IMR-90 (cell line): ENCODE data around the gene AUTS2. TPM values are rescaled to one million over a fixed set of nuclear protein-coding genes. Genes with fewer than 3 reads are reported as not detected.

Experiments
- ATAC-seq: fragments of 200-7000 bp; cut with Tn5 transposase; 2 replicates; pipeline ENCODE4 v1.9.1; 2020; ENCODE audit warnings: low read depth, mild to moderate bottlenecking, moderate library complexity
- BruUV-seq: library from RNA; stranded (reverse); fragments of 400-500 nt; replicated peaks from 2 replicates; lab custom pipeline; 2021; lab: Mats Ljungman, UMichigan
- CTCF ChIA-PET: fragments of 300-600 bp; formaldehyde crosslinking; extraction: SDS; loops from one replicate; lab custom pipeline; 2021; ENCODE audit warnings: antibody characterized with exemption; lab: Yijun Ruan, JAX
- POLR2A ChIA-PET: fragments of 300-600 bp; sonication (Branson Sonifier 250); formaldehyde crosslinking; loops from one replicate; lab custom pipeline; 2022; ENCODE audit warnings: antibody characterized with exemption; ENCODE audit not compliant: unreplicated experiment; lab: Charles Lee
- DNase-seq: peaks from one replicate; pipeline ENCODE4 v3.0.0; 2013
- H2AFZ ChIP-seq: replicated peaks from 2 replicates; pipeline ENCODE3; 2013; ENCODE audit warnings: low read length, mild to moderate bottlenecking; ENCODE audit not compliant: poor library complexity
- H2AK5ac ChIP-seq: 2 replicates; pipeline ENCODE4 v1.6.1; 2013; ENCODE audit warnings: low read depth, low read length, inconsistent platforms
- H2AK9ac ChIP-seq: replicated peaks from 2 replicates; pipeline ENCODE3; 2013; ENCODE audit warnings: mild to moderate bottlenecking, low read depth, low read length, moderate library complexity; ENCODE audit not compliant: poor library complexity
- H2BK120ac ChIP-seq: 2 replicates; pipeline ENCODE4 v1.6.1; 2013; ENCODE audit warnings: low read depth, low read length, inconsistent platforms
- H2BK15ac ChIP-seq: 3 replicates; pipeline ENCODE4 v1.6.1; 2013; ENCODE audit warnings: low read depth, low read length, inconsistent platforms
- H2BK20ac ChIP-seq: 2 replicates; pipeline ENCODE4 v1.6.1; 2013; ENCODE audit warnings: low read depth, mild to moderate bottlenecking, inconsistent platforms, low read length, moderate library complexity
- H2BK5ac ChIP-seq: 2 replicates; pipeline ENCODE4 v1.6.1; 2013; ENCODE audit warnings: mild to moderate bottlenecking, low read depth, low read length, inconsistent platforms; ENCODE audit not compliant: poor library complexity, severe bottlenecking
- H3K14ac ChIP-seq: replicated peaks from 2 replicates; pipeline ENCODE4 v1.6.1; 2013; ENCODE audit warnings: low read depth, low read length, inconsistent platforms
- H3K18ac ChIP-seq: 2 replicates; pipeline ENCODE4 v1.6.1; 2013; ENCODE audit warnings: low read depth, low read length, control low read depth
- H3K23ac ChIP-seq: 2 replicates; pipeline ENCODE4 v1.6.1; 2013; ENCODE audit warnings: low read depth, low read length, inconsistent platforms
- H3K27ac ChIP-seq: 2 replicates; pipeline ENCODE4 v1.5.1; 2013; ENCODE audit warnings: mild to moderate bottlenecking, control low read depth, low read length; ENCODE audit not compliant: insufficient read depth
- H3K27me3 ChIP-seq: 2 replicates; pipeline ENCODE4 v1.6.1; 2013; ENCODE audit warnings: low read length; ENCODE audit not compliant: control insufficient read depth, insufficient read depth
- H3K36me3 ChIP-seq: 2 replicates; pipeline ENCODE4 v1.6.1; 2013; ENCODE audit warnings: low read length, mixed read lengths; ENCODE audit not compliant: control insufficient read depth, insufficient read depth
- H3K4ac ChIP-seq: 2 replicates; pipeline ENCODE4 v1.6.1; 2013; ENCODE audit warnings: low read depth, low read length, inconsistent platforms
- H3K4me1 ChIP-seq: 2 replicates; pipeline ENCODE4 v1.6.1; 2013; ENCODE audit warnings: low read length, mixed read lengths; ENCODE audit not compliant: control insufficient read depth, insufficient read depth
- H3K4me2 ChIP-seq: 2 replicates; pipeline ENCODE4 v1.6.1; 2013; ENCODE audit warnings: low read depth, mild to moderate bottlenecking, control low read depth, low read length, moderate library complexity
- H3K4me3 ChIP-seq: 2 replicates; pipeline ENCODE4 v1.5.1; 2013; ENCODE audit warnings: low read depth, mild to moderate bottlenecking, control low read depth, low read length, moderate library complexity; ENCODE audit not compliant: insufficient read depth
- H3K56ac ChIP-seq: 2 replicates; pipeline ENCODE4 v1.6.1; 2013; ENCODE audit warnings: low read length, inconsistent platforms; ENCODE audit not compliant: insufficient read depth; ENCODE audit errors: extremely low read depth
- H3K79me1 ChIP-seq, 2 experiments: 2 replicates each; pipeline ENCODE4 v1.6.1; 2013; ENCODE audit warnings: low read length in 2 of 2, inconsistent platforms in 1 of 2, low read depth in 1 of 2
- H3K9ac ChIP-seq: 2 replicates; pipeline ENCODE4 v1.6.1; 2013; ENCODE audit warnings: low read depth, low read length, control low read depth
- H3K9me1 ChIP-seq: 2 replicates; pipeline ENCODE4 v1.6.1; 2013; ENCODE audit warnings: low read length, inconsistent platforms; ENCODE audit not compliant: insufficient read depth
- H3K9me3 ChIP-seq: 2 replicates; pipeline ENCODE4 v1.6.1; 2013; ENCODE audit warnings: low read length; ENCODE audit not compliant: control insufficient read depth, insufficient read depth
- H4K20me1 ChIP-seq: 2 replicates; pipeline ENCODE4 v1.6.1; 2013; ENCODE audit warnings: low read length, inconsistent platforms; ENCODE audit not compliant: insufficient read depth
- H4K5ac ChIP-seq: 2 replicates; pipeline ENCODE4 v1.6.1; 2013; ENCODE audit warnings: mild to moderate bottlenecking, low read depth, low read length, control low read depth
- H4K8ac ChIP-seq, 2 experiments: 2 replicates each; pipeline ENCODE4 v1.6.1; 2013; ENCODE audit warnings: low read depth in 2 of 2, low read length in 2 of 2, control low read depth in 1 of 2, inconsistent platforms in 1 of 2
- H4K91ac ChIP-seq: 2 replicates; pipeline ENCODE4 v1.6.1; 2013; ENCODE audit warnings: low read depth, low read length, inconsistent platforms; ENCODE audit not compliant: insufficient read depth
- BHLHE40 ChIP-seq: fragments of 150-350 bp; IDR thresholded peaks from 2 replicates; pipeline ENCODE4 v1.6.1; 2016; ENCODE audit warnings: mild to moderate bottlenecking, low read depth, low read length
- CEBPB ChIP-seq: IDR thresholded peaks from 2 replicates; pipeline ENCODE4 v1.6.1; 2012; ENCODE audit warnings: low read depth, low read length, improper control_type of control experiment
- CHD1 ChIP-seq: IDR thresholded peaks from 2 replicates; pipeline ENCODE4 v1.6.1; 2012; ENCODE audit warnings: low read depth, low read length, improper control_type of control experiment
- MAZ ChIP-seq: IDR thresholded peaks from 2 replicates; pipeline ENCODE4 v1.6.1; 2012; ENCODE audit warnings: low read depth, mild to moderate bottlenecking, low read length, improper control_type of control experiment, moderate library complexity, borderline replicate concordance
- MXI1 ChIP-seq: IDR thresholded peaks from 2 replicates; pipeline ENCODE4 v1.6.1; 2012; ENCODE audit warnings: low read depth, mild to moderate bottlenecking, low read length, moderate library complexity, borderline replicate concordance
- NFE2L2 ChIP-seq: fragments of 150-350 bp; IDR thresholded peaks from 2 replicates; pipeline ENCODE4 v1.6.1; 2016; ENCODE audit warnings: low read depth, mild to moderate bottlenecking, low read length
- POLR2A ChIP-seq: IDR thresholded peaks from 2 replicates; pipeline ENCODE4 v1.6.1; 2012; ENCODE audit warnings: mild to moderate bottlenecking, low read depth, low read length
- SMC3 ChIP-seq: fragments of 150-350 bp; IDR thresholded peaks from 2 replicates; pipeline ENCODE4 v1.6.1; 2016; ENCODE audit warnings: low read depth, mild to moderate bottlenecking, antibody characterized with exemption, low read length, moderate library complexity
- WGBS, 2 experiments: methylation state at CpG; one replicate each; pipeline versions ENCODE4 v1.1.5 to v1.1.7; 2013; ENCODE audit warnings: missing lambda C conversion rate in 2 of 2; ENCODE audit not compliant: insufficient read length in 1 of 2; ENCODE audit errors: extremely low coverage in 2 of 2; 5-methylcytosine and 5-hydroxymethylcytosine counted together
- dilution Hi-C: fragments of 300-500 bp; cut with HindIII; formaldehyde crosslinking; loops from one replicate; pipeline ENCODE4 v1.14.3; 2018; ENCODE audit warnings: low sequenced_read_pairs; ENCODE audit not compliant: unreplicated experiment
- in situ Hi-C: fragments of 300-500 bp; cut with MboI; formaldehyde crosslinking; loops from 3 replicates; pipeline ENCODE4 v1.14.3; 2019; ENCODE audit warnings: low sequenced_read_pairs, inconsistent platforms, mixed read lengths
- intact Hi-C: fragments of 100-400 bp; cut with micrococcal nuclease; formaldehyde crosslinking; loops from 2 replicates; pipeline ENCODE4 v1.10.0; 2022
- polyA plus RNA-seq, 3 experiments: library from polyadenylated mRNA; depleted of rRNA; stranded (reverse); fragments of >200 nt; gene quantifications; 2 replicates each; pipeline ENCODE4 v1.2.3, GENCODE V29; 2012; ENCODE audit warnings: low replicate concordance in 1 of 3
- total RNA-seq: library from RNA; depleted of rRNA; stranded (reverse); fragments of >200 nt; gene quantifications from 2 replicates; pipeline ENCODE4 v1.2.3, GENCODE V29; 2012
- TF ChIP-seq, protein P1 (sequence below): fragments of 150-350 bp; IDR thresholded peaks from 2 replicates; pipeline ENCODE4 v1.6.1; 2016; ENCODE audit warnings: low read depth, mild to moderate bottlenecking, low read length, moderate library complexity, borderline replicate concordance

The AUTS2 gene
- total and polyA plus RNA-seq, 2 of the 4 experiments (the other 2 are of a cell fraction) = 0.90 to 3.0 TPM

DNA sequence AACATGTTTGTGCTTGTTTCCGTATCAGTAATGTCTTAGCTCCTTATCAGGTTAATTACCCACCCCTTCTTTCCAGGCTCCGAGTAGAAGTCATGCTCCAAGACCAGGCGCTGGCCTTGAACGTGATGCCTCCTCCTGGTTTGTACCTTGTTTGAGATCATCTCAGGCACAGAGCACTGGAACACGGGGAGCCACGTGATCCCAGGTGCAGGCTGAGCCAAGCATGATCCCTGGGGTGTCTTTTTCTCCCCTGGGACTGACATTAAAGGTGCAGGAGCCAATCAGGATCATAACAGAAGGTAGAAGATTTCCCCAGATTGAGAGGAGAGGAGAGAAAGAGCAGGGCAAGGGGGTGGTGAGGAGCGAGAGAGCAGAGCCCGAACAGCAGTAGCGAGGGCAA lies 907.6 kb downstream of the AUTS2 start:
- POLR2A ChIA-PET = no interaction called here
- dilution Hi-C loops = no loop called here
- CTCF ChIA-PET = interaction anchor here (0.6 kb wide), 1 partner anchor 203 kb away, joined by 6 read pairs; no protein-coding TSS in a partner anchor

More for the DNA sequence above, 907.6 kb downstream of the AUTS2 start:
- DNase-seq = no peak
- Histone ChIP-seq H2BK15ac (no peak overlapping the region), H3K9me3 (0 out of 2 replicates have a peak, but pooled peaks cover 2% of the 10 kb centered on the region), H4K5ac (no peak overlapping the region), H3K27me3 (no peaks in the 10 kb centered on the region), H2AK9ac (no peak overlapping the region), H2BK5ac (no peak overlapping the region), H3K27ac (no peak overlapping the region), H4K20me1 (no peaks in the 10 kb centered on the region), H4K8ac (no peak overlapping the region), H3K4me2 (no peak overlapping the region), H4K91ac (no peak overlapping the region), H3K4me1 (no peaks in the 10 kb centered on the region), H3K79me1 (no peaks in the 10 kb centered on the region), H2BK20ac (no peak overlapping the region), H3K9me1 (no peaks in the 10 kb centered on the region), H3K18ac (no peak overlapping the region), H2BK120ac (no peak overlapping the region), H3K14ac (no peak overlapping the region), H2AFZ (no peak overlapping the region), H3K4ac (no peak overlapping the region), H3K23ac (no peak overlapping the region), H3K36me3 (no peaks in the 10 kb centered on the region), H2AK5ac (no peak overlapping the region), H3K9ac (no peak overlapping the region), H3K4me3 (no peak overlapping the region), H3K56ac (no peak overlapping the region)
- intact Hi-C loops (no loop called here), in situ Hi-C loops (no loop called here)
- TF ChIP-seq, protein P1, sequence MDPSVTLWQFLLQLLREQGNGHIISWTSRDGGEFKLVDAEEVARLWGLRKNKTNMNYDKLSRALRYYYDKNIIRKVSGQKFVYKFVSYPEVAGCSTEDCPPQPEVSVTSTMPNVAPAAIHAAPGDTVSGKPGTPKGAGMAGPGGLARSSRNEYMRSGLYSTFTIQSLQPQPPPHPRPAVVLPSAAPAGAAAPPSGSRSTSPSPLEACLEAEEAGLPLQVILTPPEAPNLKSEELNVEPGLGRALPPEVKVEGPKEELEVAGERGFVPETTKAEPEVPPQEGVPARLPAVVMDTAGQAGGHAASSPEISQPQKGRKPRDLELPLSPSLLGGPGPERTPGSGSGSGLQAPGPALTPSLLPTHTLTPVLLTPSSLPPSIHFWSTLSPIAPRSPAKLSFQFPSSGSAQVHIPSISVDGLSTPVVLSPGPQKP = no peak
- TF ChIP-seq MXI1 = no peak
- no peak for TF ChIP-seq POLR2A
- TF ChIP-seq SMC3 = no peak
- TF ChIP-seq BHLHE40 = no peak
- TF ChIP-seq CHD1 = no peak
- no peak for TF ChIP-seq CEBPB
- TF ChIP-seq MAZ = no peak
- no peak for TF ChIP-seq NFE2L2
- BruUV-seq = no TSS peak
- WGBS, 2 experiments = 63% methylated on average over 2 of the region's 9 CpGs; no CpG with 5 or more reads in 1 of the 2 experiments
- no peak for ATAC-seq
